ENCODE results near the gene PTPRN2.

GRCh38 chr7:158051776-158052175 is 535.8 kb downstream of the PTPRN2 start:
- no peak for TF ChIP-seq CTCF (IDR thresholded peaks at IDR 0.05)
- no peak for TF ChIP-seq POLR2AphosphoS5 (IDR thresholded peaks at IDR 0.05; ENCODE audit: low read depth, low read length)
